NCI-H2227 treated with DMSO at 0.1 percent for 48 hours (cell line): ENCODE data around the gene TMEM217.
A peak's percentile ranks its signal among the peaks of the same experiment; 100 is the strongest.
"Not testable (repeated sequence)": the region's sequence is repeated elsewhere in the genome, so short reads cannot be mapped to it uniquely, and the experiment has no call there.

ENCODE experiments used
- DNase-seq: peaks from one replicate; lab custom pipeline; 2025; lab: John Stamatoyannopoulos, UW

Gene TMEM217

GRCh38 chr6:37210313-37210968 is 47.5 kb downstream of the TMEM217 start:
- peak; percentile 82 for DNase-seq

GRCh38 chr6:37209461-37210205 is 48.3 kb downstream of the TMEM217 start:
- DNase-seq: no peak

- no peak for DNase-seq
These were observed 49.2 kb downstream of the TMEM217 start for GRCh38 chr6:37208793-37209192.

- DNase-seq: peak; percentile 35
These were observed 50.0 kb downstream of the TMEM217 start for GRCh38 chr6:37207903-37208456.

GRCh38 chr6:37206622-37207021 is 51.3 kb downstream of the TMEM217 start:
- DNase-seq: no peak

- no peak for DNase-seq
These were observed 52.0 kb downstream of the TMEM217 start for GRCh38 chr6:37205997-37206340.

- no peak for DNase-seq
These were observed 52.6 kb downstream of the TMEM217 start for GRCh38 chr6:37205175-37205996.

- DNase-seq: no peak
These were observed 53.8 kb downstream of the TMEM217 start for GRCh38 chr6:37204014-37204751.

- DNase-seq: no peak
These were observed 55.0 kb downstream of the TMEM217 start for GRCh38 chr6:37202788-37203491.

- no peak for DNase-seq
These were observed 56.2 kb downstream of the TMEM217 start for GRCh38 chr6:37201726-37202125.

GRCh38 chr6:37200085-37200484 is 57.9 kb downstream of the TMEM217 start:
- no peak for DNase-seq

- DNase-seq: not testable (repeated sequence)
These were observed 61.5 kb downstream of the TMEM217 start for GRCh38 chr6:37196451-37196850.

GRCh38 chr6:37194886-37195285 is 63.1 kb downstream of the TMEM217 start:
- not testable (repeated sequence) for DNase-seq

- no peak for DNase-seq
These were observed 65.3 kb downstream of the TMEM217 start for GRCh38 chr6:37192666-37193065.

GRCh38 chr6:37190159-37190535 is 67.8 kb downstream of the TMEM217 start:
- DNase-seq: no peak

GRCh38 chr6:37188962-37189510 is 68.9 kb downstream of the TMEM217 start:
- DNase-seq: no peak

- no peak for DNase-seq
These were observed 70.5 kb downstream of the TMEM217 start for GRCh38 chr6:37187321-37188022.

GRCh38 chr6:37185949-37186720 is 71.8 kb downstream of the TMEM217 start:
- DNase-seq: not testable (repeated sequence)
